Stomach (tissue), 9 donors: ENCODE data around the gene C4orf36. TPM values are rescaled to one million over a fixed set of nuclear protein-coding genes. Genes with fewer than 3 reads are reported as not detected.

Experiments
- DNase-seq, 2 donors: peaks; one replicate each; pipeline versions ENCODE4 v3.0.0 to v3.0.0-alpha.2; 2013 to 2019
- H3K27ac ChIP-seq, 5 donors: fragments of 200-600 bp in 4 of 5; sonication (generic) in 4 of 5; one replicate each; pipeline ENCODE4 v1.5.1; 2013 to 2019; ENCODE audit warnings: mild to moderate bottlenecking in 1 of 5, moderate library complexity in 1 of 5
- H3K27me3 ChIP-seq, 3 donors: fragments of 200-600 bp; sonication (generic); one replicate each; pipeline ENCODE4 v1.5.1; 2017 to 2019; ENCODE audit warnings: mixed run types in 1 of 3
- H3K36me3 ChIP-seq, 4 donors: fragments of 200-600 bp; sonication (generic); 1 replicate in 3 of 4; 2 replicates in 1 of 4; pipeline ENCODE4 v1.5.1; 2016 to 2019
- H3K4me1 ChIP-seq, 4 donors: fragments of 200-600 bp; sonication (generic); one replicate each; pipeline ENCODE4 v1.5.1; 2016 to 2019
- H3K4me3 ChIP-seq, 4 donors: fragments of 200-600 bp; sonication (generic) in 3 of 4; one replicate each; pipeline ENCODE4 v1.5.1; 2016 to 2019; ENCODE audit warnings: mild to moderate bottlenecking in 1 of 4
- H3K9me3 ChIP-seq, 4 donors: fragments of 200-600 bp; sonication (generic); one replicate each; pipeline ENCODE4 v1.5.1; 2016 to 2019
- CTCF ChIP-seq, 7 experiments: fragments of 450-650 bp in 4 of 7; fragments of 200-600 bp in 3 of 7; sonication (generic) in 3 of 7; IDR thresholded peaks; one replicate each; pipeline ENCODE4 v1.5.1; 2016 to 2019; ENCODE audit warnings: antibody characterized with exemption in 7 of 7, control low read depth in 2 of 7, mild to moderate bottlenecking in 1 of 7
- EP300 ChIP-seq: sonication (generic); formaldehyde crosslinking; IDR thresholded peaks from one replicate; pipeline ENCODE4 v1.6.1; 2017; ENCODE audit warnings: antibody characterized with exemption
- POLR2A ChIP-seq, 4 donors: fragments of 450-650 bp; IDR thresholded peaks; one replicate each; pipeline ENCODE4 v1.6.1; 2016; ENCODE audit warnings: antibody characterized with exemption in 4 of 4, control low read depth in 2 of 4, mild to moderate bottlenecking in 1 of 4, moderate library complexity in 1 of 4
- POLR2AphosphoS5 ChIP-seq, 3 donors: sonication (generic); formaldehyde crosslinking; IDR thresholded peaks; one replicate each; pipeline ENCODE4 v1.6.1; 2016; ENCODE audit warnings: antibody characterized with exemption in 3 of 3
- WGBS, 5 donors: extraction: QIAGEN DNeasy Blood & Tissue Kit in 3 of 5; methylation state at CpG; one replicate each; pipeline versions ENCODE4 v1.1.5 to v1.1.7; 2013 to 2018; 5-methylcytosine and 5-hydroxymethylcytosine counted together
- intact Hi-C: fragments of 100-400 bp; cut with DNase I; formaldehyde crosslinking; loops from one replicate; pipeline ENCODE4 v1.15.1; 2023; ENCODE audit warnings: low total_unique reads
- polyA plus RNA-seq, 3 donors: library from polyadenylated mRNA; stranded (reverse); fragments of 200-250 nt; gene quantifications; one replicate each; pipeline ENCODE4 v1.2.3, GENCODE V29; 2013
- total RNA-seq, 5 donors: library from RNA; depleted of rRNA; stranded (reverse); fragments of >200 nt; gene quantifications; one replicate each; pipeline versions ENCODE4 v1.1.0 to v1.2.3, GENCODE V29; 2014 to 2016
- donor health status: healthy with polysubstance abuse.
- donor health status: Bipolar disorder and iron deficiency.
- donor health status: healthy.

The C4orf36 gene
- total and polyA plus RNA-seq, 8 donors: 1.7 to 3.1 TPM; not detected in 6

- intact Hi-C loops: no loop called here
- Histone ChIP-seq H3K36me3 (no peaks in the 10 kb centered on the region), H3K4me1 (peaks cover 0 to 10% (median 0%) of the 10 kb centered on the region in 4 donors), H3K27me3 (no peaks in the 10 kb centered on the region), H3K4me3 (peak within 1 kb of the TSS in 2 of 4 donors; percentile 1 to 2), H3K9me3 (no peaks in the 10 kb centered on the region), H3K27ac (peak within 1 kb of the TSS in 1 of 5 donors; percentile 6)
- no peak for TF ChIP-seq POLR2A (IDR thresholded peaks at IDR 0.05)
- TF ChIP-seq CTCF (IDR thresholded peaks at IDR 0.05): no peak
- no peak for TF ChIP-seq POLR2AphosphoS5 (IDR thresholded peaks at IDR 0.05)
- peak in 1 of 2 donors; percentile 9 for DNase-seq
- 73 to 80% (median 76%) methylated on average over 9 to 11 of the region's 11 CpGs for WGBS, 5 donors
These were observed 43.2 kb downstream of the C4orf36 start, which contains the start of gene SLC10A6 for GRCh38 chr4:86848732-86849619. Gene SLC10A6, minus strand, starts transcription at chr4:86849384. Its CDS starts 269 bp downstream, at chr4:86849115.

GRCh38 chr4:86848136-86848535 lies 44.1 kb downstream of the C4orf36 start:
- 69 to 81% (median 78%) methylated on average over 7 of the region's 7 CpGs for WGBS, 5 donors
- TF ChIP-seq CTCF (IDR thresholded peaks at IDR 0.05) (no peak), EP300 (no peak), POLR2AphosphoS5 (IDR thresholded peaks at IDR 0.05) (no peak), POLR2A (IDR thresholded peaks at IDR 0.05) (no peak)
- peak overlapping the region in 1 of 4 donors; percentile 1 for H3K4me3 ChIP-seq
- intact Hi-C loops: no loop called here
- H3K9me3 ChIP-seq: no peaks in the 10 kb centered on the region
- H3K36me3 ChIP-seq: no peaks in the 10 kb centered on the region
- no peaks in the 10 kb centered on the region for H3K27me3 ChIP-seq
- no peak for DNase-seq
- peak overlapping the region in 1 of 5 donors; percentile 6 for H3K27ac ChIP-seq
- peaks cover 0 to 10% (median 0%) of the 10 kb centered on the region in 4 donors for H3K4me1 ChIP-seq

- no peaks in the 10 kb centered on the region for H3K36me3 ChIP-seq
- TF ChIP-seq EP300: no peak
- TF ChIP-seq CTCF (IDR thresholded peaks at IDR 0.05): no peak
- TF ChIP-seq POLR2AphosphoS5 (IDR thresholded peaks at IDR 0.05): no peak
- no peak for TF ChIP-seq POLR2A (IDR thresholded peaks at IDR 0.05)
- DNase-seq: no peak
- H3K4me1 ChIP-seq: peaks cover 0 to 10% (median 0%) of the 10 kb centered on the region in 4 donors
- WGBS, 5 donors: 76 to 88% (median 86%) methylated on average over 4 of the region's 4 CpGs
- H3K27me3 ChIP-seq: no peaks in the 10 kb centered on the region
- no peak overlapping the region for H3K4me3 ChIP-seq
- intact Hi-C loops: no loop called here
- no peaks in the 10 kb centered on the region for H3K9me3 ChIP-seq
- H3K27ac ChIP-seq: no peak overlapping the region
These were observed 44.7 kb downstream of the C4orf36 start for GRCh38 chr4:86847571-86847970.

- no peak overlapping the region for H3K27ac ChIP-seq
- H3K36me3 ChIP-seq: no peaks in the 10 kb centered on the region
- H3K27me3 ChIP-seq: no peaks in the 10 kb centered on the region
- TF ChIP-seq POLR2AphosphoS5 (IDR thresholded peaks at IDR 0.05) (no peak), CTCF (IDR thresholded peaks at IDR 0.05) (no peak), POLR2A (IDR thresholded peaks at IDR 0.05) (no peak), EP300 (no peak)
- H3K9me3 ChIP-seq: no peaks in the 10 kb centered on the region
- no peak overlapping the region for H3K4me3 ChIP-seq
- DNase-seq: no peak
- intact Hi-C loops: no loop called here
- peaks cover 0 to 10% (median 0%) of the 10 kb centered on the region in 4 donors for H3K4me1 ChIP-seq
These were observed 45.3 kb downstream of the C4orf36 start for GRCh38 chr4:86846921-86847320.
